Measurements from ENCODE around the gene BSDC1.
A peak's percentile ranks its signal among the peaks of the same experiment; 100 is the strongest.

Gene BSDC1

GRCh38 chr1:32335535-32335789, 58.8 kb downstream of the BSDC1 start:
- H3K9me3 ChIP-seq (ENCODE audit: low read length), result no peaks in the 10 kb centered on the region
- peaks cover 44% of the 10 kb centered on the region for H3K36me3 ChIP-seq (ENCODE audit: insufficient read depth, low read length)
- peaks cover 7% of the 10 kb centered on the region; the same call in 1 of the 2 replicates for H3K79me2 ChIP-seq (ENCODE audit: insufficient read depth, low read length)
- no peak overlapping the region for H2AFZ ChIP-seq (ENCODE audit: low read length)
- H3K9ac ChIP-seq (ENCODE audit: low read length), result peak overlapping the region; percentile 85
- peak overlapping the region; percentile 96 for H3K4me2 ChIP-seq (ENCODE audit: low read length)
- H3K27me3 ChIP-seq (ENCODE audit: insufficient read depth, low read length), result 0 out of 2 replicates have a peak, but pooled peaks cover 8% of the 10 kb centered on the region
- peak overlapping the region; percentile 77 for H3K27ac ChIP-seq (ENCODE audit: low read depth, low read length, poor library complexity, severe bottlenecking)
- peaks cover 44% of the 10 kb centered on the region for H3K4me1 ChIP-seq (ENCODE audit: insufficient read depth, low read length, severe bottlenecking)
- no peaks in the 10 kb centered on the region for H3K9me2 ChIP-seq (ENCODE audit: low read depth, low read length)
- TF ChIP-seq CTCF (IDR thresholded peaks at IDR 0.05; ENCODE audit: low read length), result no peak
- no peak for TF ChIP-seq EZH2 (IDR thresholded peaks at IDR 0.05; ENCODE audit: borderline replicate concordance, low read length)
- H3K4me3 ChIP-seq (ENCODE audit: low read depth, low read length, poor library complexity, severe bottlenecking), result peak overlapping the region; percentile 74
- H4K20me1 ChIP-seq (ENCODE audit: insufficient read depth, low read length), result no peaks in the 10 kb centered on the region
- H3F3A ChIP-seq (ENCODE audit: insufficient read depth, low read length), result peaks cover 15% of the 10 kb centered on the region

GRCh38 chr1:32334864-32335534, 59.2 kb downstream of the BSDC1 start:
- Histone ChIP-seq H3K9me2 (ENCODE audit: low read depth, low read length) (no peaks in the 10 kb centered on the region), H3K27me3 (ENCODE audit: insufficient read depth, low read length) (0 out of 2 replicates have a peak, but pooled peaks cover 8% of the 10 kb centered on the region), H3K4me1 (ENCODE audit: insufficient read depth, low read length, severe bottlenecking) (peaks cover 44% of the 10 kb centered on the region), H2AFZ (ENCODE audit: low read length) (no peak overlapping the region), H3K9ac (ENCODE audit: low read length) (peak overlapping the region; percentile 85), H4K20me1 (ENCODE audit: insufficient read depth, low read length) (no peaks in the 10 kb centered on the region), H3K79me2 (ENCODE audit: insufficient read depth, low read length) (peaks cover 7% of the 10 kb centered on the region; the same call in 1 of the 2 replicates), H3K9me3 (ENCODE audit: low read length) (no peaks in the 10 kb centered on the region), H3K4me3 (ENCODE audit: low read depth, low read length, poor library complexity, severe bottlenecking) (peak overlapping the region; percentile 74), H3K4me2 (ENCODE audit: low read length) (peak overlapping the region; percentile 96), H3F3A (ENCODE audit: insufficient read depth, low read length) (peaks cover 15% of the 10 kb centered on the region), H3K27ac (ENCODE audit: low read depth, low read length, poor library complexity, severe bottlenecking) (peak overlapping the region; percentile 77), H3K36me3 (ENCODE audit: insufficient read depth, low read length) (peaks cover 48% of the 10 kb centered on the region)
- TF ChIP-seq EZH2 (IDR thresholded peaks at IDR 0.05; ENCODE audit: borderline replicate concordance, low read length), result no peak
- peak; percentile 67 for TF ChIP-seq CTCF (IDR thresholded peaks at IDR 0.05; ENCODE audit: low read length)

- Histone ChIP-seq H3K27ac (ENCODE audit: low read depth, low read length, poor library complexity, severe bottlenecking) (peak overlapping the region; percentile 77), H3K4me1 (ENCODE audit: insufficient read depth, low read length, severe bottlenecking) (peaks cover 44% of the 10 kb centered on the region)
These were observed 59.9 kb downstream of the BSDC1 start for GRCh38 chr1:32334274-32334861.

More at GRCh38 chr1:32334274-32334861, 59.9 kb downstream of the BSDC1 start:
- no peaks in the 10 kb centered on the region for H3K9me2 ChIP-seq (ENCODE audit: low read depth, low read length)
- no peak overlapping the region for H2AFZ ChIP-seq (ENCODE audit: low read length)
- peaks cover 15% of the 10 kb centered on the region for H3F3A ChIP-seq (ENCODE audit: insufficient read depth, low read length)
- H3K36me3 ChIP-seq (ENCODE audit: insufficient read depth, low read length), result peaks cover 55% of the 10 kb centered on the region
- H3K4me2 ChIP-seq (ENCODE audit: low read length), result peak overlapping the region; percentile 96
- 0 out of 2 replicates have a peak, but pooled peaks cover 8% of the 10 kb centered on the region for H3K27me3 ChIP-seq (ENCODE audit: insufficient read depth, low read length)
- H3K79me2 ChIP-seq (ENCODE audit: insufficient read depth, low read length), result peaks cover 7% of the 10 kb centered on the region; the same call in 1 of the 2 replicates
- no peaks in the 10 kb centered on the region for H4K20me1 ChIP-seq (ENCODE audit: insufficient read depth, low read length)
- no peak for TF ChIP-seq EZH2 (IDR thresholded peaks at IDR 0.05; ENCODE audit: borderline replicate concordance, low read length)
- no peak for TF ChIP-seq CTCF (IDR thresholded peaks at IDR 0.05; ENCODE audit: low read length)
- no peaks in the 10 kb centered on the region for H3K9me3 ChIP-seq (ENCODE audit: low read length)
- H3K4me3 ChIP-seq (ENCODE audit: low read depth, low read length, poor library complexity, severe bottlenecking), result peak overlapping the region; percentile 74
- peak overlapping the region; percentile 85 for H3K9ac ChIP-seq (ENCODE audit: low read length)

Data from OCI-LY1 (cell line).